Smooth muscle cell (in vitro differentiated cells): ENCODE results near the gene ASCL2. TPM values are rescaled to one million over a fixed set of nuclear protein-coding genes. Genes with fewer than 3 reads are reported as not detected.

Experiments used
- DNase-seq: peaks from one replicate; lab custom pipeline; 2025; ENCODE audit not compliant: unreplicated experiment; lab: John Stamatoyannopoulos, UW
- H2AFZ ChIP-seq: fragments of 200-600 bp; sonication (generic); 2 replicates; pipeline ENCODE4 v1.6.0; 2016; ENCODE audit warnings: antibody characterized with exemption, low read depth, mild to moderate bottlenecking
- H3F3A ChIP-seq: fragments of 200-600 bp; sonication (generic); 2 replicates; pipeline ENCODE4 v1.6.0; 2017; ENCODE audit warnings: antibody characterized with exemption, low read depth
- H3K27ac ChIP-seq: fragments of 200-600 bp; sonication (generic); 2 replicates; pipeline ENCODE4 v1.5.1; 2016; ENCODE audit warnings: low read depth, mild to moderate bottlenecking
- H3K27me3 ChIP-seq: fragments of 200-600 bp; sonication (generic); 2 replicates; pipeline ENCODE4 v1.6.1; 2016; ENCODE audit warnings: low read depth, mild to moderate bottlenecking
- H3K36me3 ChIP-seq: fragments of 200-600 bp; sonication (generic); 2 replicates; pipeline ENCODE4 v1.5.1; 2016; ENCODE audit warnings: low read depth
- H3K4me1 ChIP-seq: fragments of 200-600 bp; sonication (generic); 2 replicates; pipeline ENCODE4 v1.5.1; 2016; ENCODE audit warnings: low read depth
- H3K4me2 ChIP-seq: fragments of 200-600 bp; sonication (generic); 2 replicates; pipeline ENCODE4 v1.6.0; 2016; ENCODE audit warnings: mild to moderate bottlenecking
- H3K4me3 ChIP-seq: fragments of 200-600 bp; sonication (generic); 2 replicates; pipeline ENCODE4 v1.5.1; 2016; ENCODE audit warnings: mild to moderate bottlenecking
- H3K79me2 ChIP-seq: fragments of 200-600 bp; sonication (generic); 2 replicates; pipeline ENCODE4 v1.6.0; 2016; ENCODE audit warnings: low read depth, mild to moderate bottlenecking
- H3K9ac ChIP-seq: fragments of 200-600 bp; sonication (generic); 2 replicates; pipeline ENCODE4 v1.6.0; 2016; ENCODE audit warnings: low read depth
- H3K9me3 ChIP-seq: fragments of 200-600 bp; sonication (generic); replicated peaks from 2 replicates; pipeline ENCODE4 v1.5.1; 2016; ENCODE audit warnings: low read depth
- H4K20me1 ChIP-seq: fragments of 200-600 bp; sonication (generic); 2 replicates; pipeline ENCODE4 v1.6.0; 2016; ENCODE audit warnings: low read depth
- CTCF ChIP-seq: fragments of 200-600 bp; sonication (generic); IDR thresholded peaks from 2 replicates; pipeline ENCODE4 v1.5.1; 2017; ENCODE audit warnings: borderline replicate concordance, mild to moderate bottlenecking, antibody characterized with exemption; ENCODE audit not compliant: insufficient read depth, poor library complexity, severe bottlenecking
- WGBS: methylation state at CpG from one replicate; pipeline ENCODE4 v1.1.7; 2016; ENCODE audit warnings: low lambda C conversion rate; 5-methylcytosine and 5-hydroxymethylcytosine counted together
- polyA plus RNA-seq: library from polyadenylated mRNA; unstranded; fragments of >200 nt; fragmentation: Nextera tagmentation; extraction: Ambion mirVana; gene quantifications from 2 replicates; pipeline ENCODE4 v1.2.1, GENCODE V29; 2016
- total RNA-seq: library from RNA; depleted of rRNA; stranded (reverse); fragments of >200 nt; gene quantifications from 2 replicates; pipeline ENCODE4 v1.2.3, GENCODE V29; 2014

ASCL2 gene
- total and polyA plus RNA-seq, 2 experiments from 2014 or later, result 0.33 TPM; not detected in 1

- Histone ChIP-seq H3K9me3 (no peaks in the 10 kb centered on the region), H3K36me3 (no peaks in the 10 kb centered on the region), H3K27ac (no peak overlapping the region), H3K9ac (no peak overlapping the region), H2AFZ (no peak overlapping the region), H4K20me1 (no peaks in the 10 kb centered on the region), H3K27me3 (no peaks in the 10 kb centered on the region), H3K79me2 (no peaks in the 10 kb centered on the region), H3K4me1 (no peaks in the 10 kb centered on the region), H3F3A (no peaks in the 10 kb centered on the region), H3K4me3 (no peak overlapping the region), H3K4me2 (no peak overlapping the region)
- no peak for DNase-seq
- no peak for TF ChIP-seq CTCF
- WGBS, result 94% methylated on average over 22 of the region's 25 CpGs
These were observed 45.2 kb upstream of the ASCL2 start for GRCh38 chr11:2315395-2316168.

- no peak overlapping the region for H3K27ac ChIP-seq
- no peak for TF ChIP-seq CTCF
- H3F3A ChIP-seq, result no peaks in the 10 kb centered on the region
- H3K4me2 ChIP-seq, result no peak overlapping the region
- no peaks in the 10 kb centered on the region for H3K9me3 ChIP-seq
- no peaks in the 10 kb centered on the region for H3K27me3 ChIP-seq
- no peak overlapping the region for H2AFZ ChIP-seq
- no peak overlapping the region for H3K9ac ChIP-seq
- peak; percentile 48 for DNase-seq
- H3K79me2 ChIP-seq, result no peaks in the 10 kb centered on the region
- H3K36me3 ChIP-seq, result no peaks in the 10 kb centered on the region
- H3K4me3 ChIP-seq, result no peak overlapping the region
- H4K20me1 ChIP-seq, result no peaks in the 10 kb centered on the region
- no peaks in the 10 kb centered on the region for H3K4me1 ChIP-seq
- 66% methylated on average over 14 of the region's 16 CpGs for WGBS
These were observed 44.4 kb upstream of the ASCL2 start for GRCh38 chr11:2314525-2315394.

GRCh38 chr11:2314136-2314524, 43.7 kb upstream of the ASCL2 start:
- H3K4me1 ChIP-seq, result no peaks in the 10 kb centered on the region
- no peaks in the 10 kb centered on the region for H3F3A ChIP-seq
- 96% methylated on average over 7 of the region's 7 CpGs for WGBS
- no peaks in the 10 kb centered on the region for H3K9me3 ChIP-seq
- no peaks in the 10 kb centered on the region for H3K27me3 ChIP-seq
- H3K4me2 ChIP-seq, result no peak overlapping the region
- no peak overlapping the region for H3K27ac ChIP-seq
- H4K20me1 ChIP-seq, result no peaks in the 10 kb centered on the region
- H3K79me2 ChIP-seq, result no peaks in the 10 kb centered on the region
- no peak for TF ChIP-seq CTCF
- no peaks in the 10 kb centered on the region for H3K36me3 ChIP-seq
- no peak overlapping the region for H3K4me3 ChIP-seq
- no peak overlapping the region for H3K9ac ChIP-seq
- no peak for DNase-seq
- no peak overlapping the region for H2AFZ ChIP-seq
